Glomerular visceral epithelial cell (primary cell): ENCODE data around the gene COQ2.
A peak's percentile ranks its signal among the peaks of the same experiment; 100 is the strongest.
"Not testable (repeated sequence)": the region's sequence is repeated elsewhere in the genome, so short reads cannot be mapped to it uniquely, and the experiment has no call there.

Experiments used
- DNase-seq: peaks from one replicate; pipeline ENCODE4 v3.0.0-alpha.2; 2016; ENCODE audit errors: extremely low spot score

COQ2 gene, protein sequence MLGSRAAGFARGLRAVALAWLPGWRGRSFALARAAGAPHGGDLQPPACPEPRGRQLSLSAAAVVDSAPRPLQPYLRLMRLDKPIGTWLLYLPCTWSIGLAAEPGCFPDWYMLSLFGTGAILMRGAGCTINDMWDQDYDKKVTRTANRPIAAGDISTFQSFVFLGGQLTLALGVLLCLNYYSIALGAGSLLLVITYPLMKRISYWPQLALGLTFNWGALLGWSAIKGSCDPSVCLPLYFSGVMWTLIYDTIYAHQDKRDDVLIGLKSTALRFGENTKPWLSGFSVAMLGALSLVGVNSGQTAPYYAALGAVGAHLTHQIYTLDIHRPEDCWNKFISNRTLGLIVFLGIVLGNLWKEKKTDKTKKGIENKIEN

GRCh38 chr4:83284193-83285054, at the start of gene COQ2:
COQ2 (minus strand) TSS chr4:83284798; CDS start chr4:83284764, 34 bp downstream.
- peak; percentile 94 for DNase-seq

DNA sequence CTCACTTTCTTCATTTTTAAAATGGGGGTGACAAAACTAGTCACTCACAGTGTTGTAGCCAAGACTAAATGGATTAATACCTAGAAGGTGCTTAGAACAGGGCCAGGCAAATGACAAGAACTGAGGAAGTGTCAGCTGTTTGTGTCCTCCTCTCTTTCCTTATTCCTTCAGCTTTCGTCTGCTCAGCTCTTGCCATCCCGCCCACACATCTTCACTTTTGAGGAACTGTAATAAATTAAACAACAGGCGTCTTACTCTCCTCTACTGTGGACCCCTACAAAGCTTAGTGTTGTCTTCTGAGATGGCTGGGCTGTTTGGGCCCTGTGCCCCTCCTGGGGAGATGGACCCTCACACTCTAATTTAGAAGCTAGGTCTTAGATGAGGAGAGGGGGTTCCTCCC, 47.4 kb upstream of the COQ2 start:
- DNase-seq, result no peak

GRCh38 chr4:83329521-83330110, 45.0 kb upstream of the COQ2 start:
- DNase-seq, result no peak

DNA sequence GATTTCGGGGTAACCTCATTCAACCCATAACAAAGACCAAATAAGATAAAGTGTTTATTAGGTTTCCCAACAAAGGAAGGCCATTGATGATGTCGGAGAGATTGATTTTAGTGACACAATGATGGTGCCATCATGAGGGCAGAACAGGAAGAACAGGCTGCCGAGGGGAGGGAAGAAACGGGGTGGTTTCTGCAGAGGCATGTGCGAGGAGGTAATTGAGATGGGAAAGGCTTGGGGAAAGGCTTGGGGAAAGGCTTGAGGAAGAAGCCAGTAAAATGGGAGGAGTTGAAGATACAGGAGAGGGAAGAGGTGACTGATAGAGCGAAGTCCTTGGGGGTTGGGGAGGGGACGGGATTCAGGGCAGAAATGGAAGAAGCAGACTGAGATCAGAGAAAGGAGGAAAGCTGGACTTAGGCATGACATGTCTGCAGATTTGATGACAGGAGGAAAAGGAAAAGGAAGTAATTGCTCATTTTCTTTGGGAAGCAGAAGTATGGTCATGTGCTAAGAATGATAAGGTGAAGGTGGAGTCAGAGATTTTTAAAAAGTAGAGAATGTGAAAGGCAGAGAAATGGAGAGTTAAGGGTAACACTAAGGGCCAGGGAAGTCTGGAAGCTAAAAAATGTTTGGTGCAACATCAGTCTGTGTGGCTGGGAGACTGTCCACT, 44.1 kb upstream of the COQ2 start:
- no peak for DNase-seq

DNA sequence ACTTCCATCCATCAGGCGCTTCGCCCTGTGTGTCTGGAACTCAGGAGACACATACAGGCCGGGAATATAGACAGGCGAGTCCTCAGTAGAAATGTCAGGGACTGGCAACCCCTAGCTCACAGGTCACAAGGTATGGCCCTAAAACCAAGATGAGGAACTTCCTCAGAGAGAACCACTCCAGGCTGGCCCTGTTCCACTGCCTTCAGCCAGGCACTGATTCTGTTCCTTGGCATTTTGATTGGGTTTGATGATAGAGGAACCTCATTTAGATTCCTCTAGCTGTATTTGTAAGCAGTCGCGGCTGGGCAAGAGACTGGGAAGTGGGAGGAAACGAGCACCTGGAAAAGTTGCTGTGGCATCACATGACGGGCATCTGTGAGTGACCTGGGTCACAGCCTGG, 41.9 kb upstream of the COQ2 start:
- DNase-seq, result no peak

GRCh38 chr4:83325306-83325705, 40.7 kb upstream of the COQ2 start:
- not testable (repeated sequence) for DNase-seq

DNA sequence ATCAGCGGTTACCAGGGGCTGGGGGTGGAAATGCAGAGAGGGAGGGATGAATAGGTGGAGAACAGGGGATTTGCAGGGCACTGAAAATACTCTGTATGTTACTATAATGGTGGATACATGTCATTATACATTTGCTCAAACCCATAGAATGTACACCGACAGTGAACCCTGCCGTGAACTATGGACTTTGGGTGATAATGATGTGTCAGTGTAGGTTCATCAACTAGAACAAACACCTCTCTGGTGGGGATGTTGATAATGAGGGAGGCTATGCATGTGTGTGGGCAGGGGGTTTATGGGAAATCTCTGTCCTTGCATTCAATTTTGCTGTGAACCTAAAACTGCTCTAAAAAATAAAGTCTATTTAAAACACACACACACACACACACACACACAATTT, 38.5 kb upstream of the COQ2 start:
- DNase-seq, result no peak

- DNase-seq, result peak; percentile 45
These were observed 36.0 kb upstream of the COQ2 start for GRCh38 chr4:83320548-83320947.

- DNase-seq, result no peak
These were observed 34.1 kb upstream of the COQ2 start for GRCh38 chr4:83318666-83319065.

DNA sequence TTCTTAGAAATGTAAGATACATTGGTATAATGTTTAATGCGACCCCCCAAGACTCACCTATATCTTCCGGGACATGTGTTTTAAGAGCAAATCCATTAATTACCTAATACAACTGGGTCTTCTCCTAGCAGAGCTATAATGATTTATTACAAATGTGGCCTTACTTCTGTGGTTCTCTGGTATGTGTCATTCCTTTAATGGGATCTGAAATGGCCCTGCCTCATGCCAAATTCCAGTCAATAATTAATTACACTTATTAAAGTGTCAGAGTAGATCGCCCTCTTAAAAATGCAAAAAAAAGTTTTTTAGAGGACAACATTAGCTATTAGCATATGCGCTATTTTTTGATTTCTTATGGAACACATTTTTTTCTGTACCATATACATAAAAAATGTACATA, 33.1 kb upstream of the COQ2 start:
- DNase-seq, result no peak

- DNase-seq, result no peak
These were observed 32.0 kb upstream of the COQ2 start for GRCh38 chr4:83316459-83317165.

GRCh38 chr4:83315341-83315870, 30.8 kb upstream of the COQ2 start:
- no peak for DNase-seq

- DNase-seq, result no peak
These were observed 24.1 kb upstream of the COQ2 start for GRCh38 chr4:83308672-83309071.

GRCh38 chr4:83307920-83308319, 23.3 kb upstream of the COQ2 start:
- no peak for DNase-seq

- no peak for DNase-seq
These were observed 20.6 kb upstream of the COQ2 start for GRCh38 chr4:83305187-83305586.

- DNase-seq, result no peak
These were observed 13.1 kb upstream of the COQ2 start for GRCh38 chr4:83297548-83298260.

DNA sequence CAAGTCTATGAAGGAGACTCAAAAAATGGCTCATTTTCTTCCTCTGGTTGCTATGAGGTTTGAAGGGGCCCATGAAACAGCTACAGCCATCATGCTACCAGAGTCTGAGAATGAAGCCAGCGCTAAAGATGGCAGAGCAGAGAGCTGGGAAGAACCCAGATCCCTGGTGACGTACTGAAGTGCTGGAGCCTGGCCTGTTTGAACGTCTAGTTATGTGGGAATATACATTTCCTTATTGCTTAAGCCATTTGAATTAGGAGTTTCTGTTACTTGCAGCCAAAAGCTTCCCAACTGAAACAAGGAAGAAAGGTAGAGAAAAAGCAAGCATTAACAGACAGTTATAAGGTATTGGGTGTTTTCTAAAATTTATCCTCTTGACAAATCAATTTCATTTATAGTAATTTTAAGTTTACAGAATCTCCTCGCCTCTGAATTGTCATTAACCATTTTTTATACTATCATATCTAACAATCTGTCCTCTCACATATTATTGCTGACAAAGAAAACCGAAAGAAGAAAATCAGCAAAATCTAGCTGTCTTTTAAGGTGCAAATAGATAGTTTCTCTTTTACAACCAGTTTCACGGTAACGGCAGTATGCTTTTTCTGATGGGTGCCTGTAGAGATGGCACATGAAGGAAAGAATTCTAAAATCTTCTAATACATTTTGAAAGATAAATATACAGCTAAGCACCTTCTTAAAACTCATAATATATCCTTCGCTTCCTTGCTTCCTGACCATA, 8.9 kb upstream of the COQ2 start:
- DNase-seq, result no peak

DNA sequence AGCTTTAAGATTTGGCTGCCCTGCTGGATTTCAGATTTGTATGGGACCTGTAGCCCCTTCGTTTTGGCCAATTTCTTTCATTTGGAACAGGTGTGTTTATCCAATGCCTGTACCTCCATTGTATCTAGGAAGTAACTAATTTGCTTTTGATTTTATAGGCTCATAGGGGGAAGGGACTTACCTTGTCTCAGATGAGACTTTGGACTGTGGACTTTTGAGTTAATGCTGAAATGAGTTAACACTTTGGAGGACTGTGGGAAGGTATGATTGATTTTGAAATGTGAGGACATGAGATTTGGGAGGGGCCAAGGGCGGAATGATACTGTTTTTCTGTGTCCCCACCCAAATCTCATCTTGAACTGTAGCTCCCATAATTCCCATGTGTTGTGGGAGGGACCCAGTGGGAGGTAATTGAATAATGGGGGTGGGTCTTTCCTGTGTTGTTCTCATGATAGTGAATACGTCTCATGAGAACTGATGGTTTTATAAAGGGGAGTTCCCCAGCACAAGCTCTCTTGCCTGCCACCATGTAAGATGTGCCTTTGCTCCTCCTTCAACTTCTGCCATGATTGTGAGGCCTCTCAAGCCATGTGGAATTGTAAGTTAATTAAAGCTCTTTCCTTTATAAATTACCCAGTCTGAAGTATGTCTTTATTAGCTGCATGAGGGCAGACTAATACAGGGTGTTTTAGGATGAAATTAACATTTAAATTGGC, 5.6 kb upstream of the COQ2 start:
- not testable (repeated sequence) for DNase-seq

DNA sequence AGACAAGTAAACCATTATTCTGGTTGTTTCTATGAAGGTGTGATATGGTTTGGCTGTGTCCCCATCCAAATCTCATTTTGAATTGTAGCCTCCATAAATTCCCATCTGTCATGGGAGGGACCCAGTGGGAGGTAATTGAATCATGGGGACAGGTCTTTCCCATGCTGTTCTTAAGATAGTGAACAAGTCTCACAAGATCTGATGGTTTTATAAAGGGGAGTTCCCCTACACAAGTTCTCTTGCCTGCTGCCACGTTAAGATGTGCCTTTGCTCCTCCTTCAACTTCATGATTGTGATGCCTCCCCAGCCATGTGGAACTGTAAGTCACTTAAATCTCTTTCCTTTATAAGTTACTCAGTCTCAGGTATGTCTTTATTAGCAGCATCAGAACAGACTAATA, 3.8 kb upstream of the COQ2 start:
- not testable (repeated sequence) for DNase-seq
